CD1c-positive myeloid dendritic cell (primary cell): ENCODE data around the gene PATE4.
"Not testable (repeated sequence)": the region's sequence is repeated elsewhere in the genome, so short reads cannot be mapped to it uniquely, and the experiment has no call there.

Experiments used
- DNase-seq: peaks from one replicate; pipeline ENCODE4 v3.0.0-alpha.2; 2016; ENCODE audit errors: extremely low spot score

Gene PATE4, protein sequence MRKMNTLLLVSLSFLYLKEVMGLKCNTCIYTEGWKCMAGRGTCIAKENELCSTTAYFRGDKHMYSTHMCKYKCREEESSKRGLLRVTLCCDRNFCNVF

GRCh38 chr11:125833016-125833415, at the start of gene PATE4:
PATE4 (plus strand) TSS chr11:125833316; CDS start chr11:125833360, 44 bp downstream.
- no peak for DNase-seq

DNA sequence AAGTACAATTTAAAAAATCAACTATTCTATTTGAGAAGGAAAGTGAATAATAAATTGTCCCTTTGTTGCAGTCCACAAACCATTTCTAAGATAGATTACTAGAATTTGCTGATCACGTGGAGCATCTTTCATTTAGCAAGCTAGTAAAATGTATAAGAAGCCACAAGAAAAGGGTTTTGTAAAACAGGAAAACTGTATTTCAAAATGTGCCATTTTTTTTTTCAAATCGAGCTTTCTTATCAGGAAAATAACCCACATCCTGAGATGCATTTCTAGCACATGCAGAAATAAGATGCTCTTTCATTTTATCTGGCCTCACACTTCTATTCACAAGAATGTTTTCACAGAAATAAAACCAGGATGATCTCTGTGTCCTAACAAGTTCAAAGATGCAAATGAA, 48.4 kb upstream of the PATE4 start:
- DNase-seq: no peak

- DNase-seq: no peak
Measured at GRCh38 chr11:125787827-125788226, 45.3 kb upstream of the PATE4 start, which contains the start of gene PATE3. PATE3 (plus strand) TSS chr11:125788127; CDS start chr11:125788152, 25 bp downstream.

DNA sequence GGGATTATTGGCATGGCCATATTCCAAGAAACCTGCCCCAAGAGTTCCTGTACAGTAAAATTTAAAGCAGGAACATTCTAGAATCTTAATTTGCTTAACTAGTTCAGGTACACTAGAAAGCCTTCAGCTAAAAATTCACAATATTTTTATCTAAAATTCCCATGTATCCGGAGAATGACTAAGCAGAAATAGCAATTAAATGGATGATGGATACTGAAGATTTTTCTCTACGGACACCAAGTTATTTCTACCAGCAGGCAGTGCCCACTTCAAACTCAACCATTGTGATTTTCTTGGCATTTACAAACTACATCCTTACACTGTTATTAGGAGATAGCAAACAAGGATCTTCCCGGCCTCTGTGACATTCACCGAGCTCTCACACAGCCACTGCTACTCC, 42.3 kb upstream of the PATE4 start:
- no peak for DNase-seq

GRCh38 chr11:125797641-125798040, 35.5 kb upstream of the PATE4 start:
- no peak for DNase-seq

GRCh38 chr11:125799808-125800207, 33.3 kb upstream of the PATE4 start:
- DNase-seq: no peak

GRCh38 chr11:125802387-125802786, 30.7 kb upstream of the PATE4 start:
- no peak for DNase-seq

DNA sequence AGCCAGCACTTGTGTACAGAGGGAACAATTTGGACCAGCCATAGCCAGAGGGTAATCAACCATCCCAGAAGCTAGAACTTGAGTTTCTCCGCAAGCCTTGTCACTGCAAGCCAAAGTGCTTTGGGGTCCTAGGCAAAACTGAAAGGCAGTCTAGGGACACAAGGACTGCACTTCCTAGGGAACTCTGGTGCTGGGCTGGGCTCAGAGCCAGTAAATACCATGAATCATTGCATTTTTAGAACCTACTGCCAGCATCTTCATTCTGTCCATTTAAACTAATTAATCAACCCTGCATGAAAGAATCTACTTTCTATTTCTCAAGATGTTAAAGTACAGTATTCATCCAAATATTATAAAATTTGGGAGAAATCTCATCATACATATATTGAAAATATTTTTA, 25.2 kb upstream of the PATE4 start:
- DNase-seq: no peak

DNA sequence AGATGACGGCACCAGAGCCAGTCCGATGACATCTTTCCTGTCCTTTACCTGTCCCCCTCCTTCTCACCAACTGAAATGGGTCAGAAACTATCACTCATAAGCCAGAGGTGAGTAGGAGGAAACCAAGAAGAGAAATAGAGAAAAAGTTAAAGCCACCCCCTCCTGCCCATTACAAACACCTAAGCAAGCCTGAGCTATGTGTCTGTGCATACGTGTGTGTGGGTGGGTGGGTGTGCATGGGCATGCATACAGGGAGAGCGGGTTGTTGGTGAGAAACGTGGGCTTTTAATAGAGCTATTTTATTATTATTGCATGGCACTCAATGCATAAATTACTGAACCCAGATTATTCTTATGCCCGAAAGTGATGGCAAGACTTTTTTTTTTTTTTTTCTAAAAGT, 2.6 kb downstream of the PATE4 start:
- no peak for DNase-seq

DNA sequence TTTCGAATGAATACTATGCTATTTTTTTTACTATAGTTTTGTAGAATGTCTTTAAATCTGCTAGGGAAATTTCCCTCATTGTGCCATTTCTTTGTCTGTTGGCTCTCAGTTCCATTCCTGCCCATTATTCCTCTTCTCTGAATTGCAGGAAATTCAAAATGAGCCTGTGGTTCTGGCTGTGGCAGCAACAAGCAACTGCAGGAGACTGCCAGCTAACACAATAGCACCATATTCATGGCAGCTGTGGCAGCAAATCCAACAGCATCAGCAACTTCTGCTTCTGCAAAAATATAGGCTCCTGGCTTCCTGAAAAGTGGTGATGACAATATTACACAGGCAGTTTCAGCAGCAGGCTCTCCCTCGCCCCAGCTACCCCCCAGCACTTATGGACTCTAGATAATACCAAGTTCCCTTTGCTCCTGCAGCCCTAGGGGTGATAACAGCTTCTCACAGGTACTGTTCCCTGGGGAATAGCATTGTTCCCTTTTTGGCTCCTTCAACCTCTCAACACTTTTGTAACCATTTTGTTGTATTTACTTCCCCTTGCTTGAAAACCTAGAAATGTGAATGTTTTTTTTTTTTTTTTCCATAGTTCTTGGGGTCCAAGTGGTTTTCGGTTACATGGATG, 9.3 kb downstream of the PATE4 start:
- DNase-seq: no peak

DNA sequence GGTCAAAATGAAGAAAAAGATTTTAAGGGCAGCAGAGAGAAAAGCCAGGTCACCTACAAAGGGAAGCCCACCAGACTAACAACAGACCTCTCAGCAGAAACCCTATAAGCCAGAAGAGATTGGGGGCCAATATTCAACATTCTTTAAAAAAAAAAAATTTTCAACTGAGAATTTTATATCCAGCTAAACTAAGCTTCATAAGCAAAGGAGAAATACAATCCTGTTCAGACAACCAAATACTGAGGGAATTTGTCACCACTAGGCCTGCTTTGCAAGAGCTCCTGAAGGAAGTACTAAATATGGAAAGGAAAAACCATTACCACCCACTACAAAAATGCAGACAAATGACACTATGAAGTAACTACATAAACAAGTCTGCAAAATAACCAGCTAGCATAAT, 13.1 kb downstream of the PATE4 start:
- no peak for DNase-seq

GRCh38 chr11:125857670-125858069, 24.6 kb downstream of the PATE4 start:
- not testable (repeated sequence) for DNase-seq

DNA sequence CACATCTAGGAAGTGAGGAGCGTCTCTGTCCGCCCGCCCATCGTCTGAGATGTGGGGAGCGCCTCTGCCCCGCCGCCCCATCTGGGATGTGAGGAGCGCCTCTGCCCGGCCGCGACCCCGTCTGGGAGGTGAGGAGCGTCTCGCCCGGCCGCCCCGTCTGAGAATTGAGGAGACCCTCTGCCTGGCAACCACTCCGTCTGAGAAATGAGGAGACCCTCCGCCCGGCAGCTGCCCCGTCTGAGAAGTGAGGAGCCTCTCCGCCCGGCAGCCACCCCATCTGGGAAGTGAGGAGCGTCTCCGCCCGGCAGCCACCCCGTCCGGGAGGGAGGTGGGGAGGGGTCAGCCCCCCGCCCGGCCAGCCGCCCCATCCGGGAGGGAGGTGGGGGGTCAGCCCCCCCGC, 29.7 kb downstream of the PATE4 start:
- not testable (repeated sequence) for DNase-seq

DNA sequence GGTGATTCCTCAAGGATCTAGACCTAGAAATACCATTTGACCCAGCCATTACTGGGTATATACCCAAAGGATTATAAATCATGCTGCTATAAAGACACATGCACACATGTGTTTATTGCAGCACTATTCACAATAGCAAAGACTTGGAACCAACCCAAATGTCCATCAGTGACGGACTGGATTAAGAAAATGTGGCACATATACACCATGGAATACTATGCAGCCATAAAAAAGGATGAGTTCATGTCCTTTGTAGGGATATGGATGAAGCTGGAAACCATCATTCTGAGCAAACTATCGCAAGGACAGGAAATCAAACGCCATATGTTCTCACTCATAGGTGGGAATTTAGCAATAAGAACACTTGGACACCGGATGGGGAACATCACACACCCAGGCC, 32.2 kb downstream of the PATE4 start:
- not testable (repeated sequence) for DNase-seq

- DNase-seq: no peak
Measured at GRCh38 chr11:125869521-125869920, 36.4 kb downstream of the PATE4 start.

DNA sequence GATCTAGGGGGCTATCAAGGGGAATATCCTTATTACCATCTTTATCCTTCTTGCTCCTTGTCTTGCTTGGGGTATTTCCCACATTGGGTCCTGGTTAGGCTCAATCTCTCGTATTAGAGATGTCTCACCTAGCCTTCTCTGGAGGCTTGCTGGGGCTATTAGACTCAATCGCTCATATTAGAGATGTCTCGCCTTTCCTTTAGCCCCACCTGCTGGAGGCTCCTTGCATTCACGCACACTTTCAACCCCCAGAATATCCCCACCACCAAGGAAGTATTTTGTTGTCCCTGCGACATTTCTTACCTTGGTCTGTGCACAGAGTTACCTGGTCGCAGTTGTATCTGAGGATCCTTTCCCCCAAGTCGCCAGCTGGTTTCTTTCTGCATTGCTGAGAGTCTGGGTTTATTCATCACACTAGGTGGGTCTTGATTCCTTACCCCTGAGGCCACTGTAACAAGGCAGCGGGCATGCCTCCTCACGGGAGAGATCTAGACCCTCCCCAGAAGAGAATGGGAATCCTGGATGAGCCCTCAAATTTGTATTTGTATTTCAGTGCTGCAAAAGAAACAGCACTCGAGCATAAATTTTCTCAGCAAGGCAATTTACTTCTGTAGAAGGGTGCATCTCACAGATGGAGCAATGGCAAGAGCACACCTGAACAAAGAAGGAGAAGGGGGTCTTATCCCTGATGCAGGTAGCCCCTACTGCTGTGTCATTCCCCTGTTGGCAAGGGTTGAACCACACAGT, 38.4 kb downstream of the PATE4 start:
- no peak for DNase-seq

GRCh38 chr11:125872138-125872491, 39.0 kb downstream of the PATE4 start:
- peak; percentile 8 for DNase-seq

- DNase-seq: no peak
Measured at GRCh38 chr11:125873881-125874555, 40.9 kb downstream of the PATE4 start.

GRCh38 chr11:125874556-125875124, 41.5 kb downstream of the PATE4 start:
- peak; percentile 61 for DNase-seq

DNA sequence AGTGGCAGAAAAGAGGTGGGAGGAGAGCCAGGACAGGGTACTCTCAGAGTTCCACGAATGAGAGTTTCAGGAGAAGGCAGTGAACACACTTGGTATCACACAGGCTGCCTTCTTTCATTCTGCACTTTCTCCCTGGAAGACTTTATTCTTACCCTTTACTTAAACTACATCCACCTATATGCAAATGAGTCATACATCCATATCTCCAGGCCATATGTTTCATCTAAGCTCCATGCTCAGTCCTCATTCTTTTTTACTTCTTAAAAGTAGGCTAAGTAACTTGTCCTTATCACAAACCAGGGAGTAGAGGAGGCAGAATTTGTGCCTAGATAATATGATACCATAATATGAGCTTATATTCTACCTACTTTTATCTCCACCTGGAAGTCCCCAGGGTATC, 48.2 kb downstream of the PATE4 start:
- DNase-seq: no peak

DNA sequence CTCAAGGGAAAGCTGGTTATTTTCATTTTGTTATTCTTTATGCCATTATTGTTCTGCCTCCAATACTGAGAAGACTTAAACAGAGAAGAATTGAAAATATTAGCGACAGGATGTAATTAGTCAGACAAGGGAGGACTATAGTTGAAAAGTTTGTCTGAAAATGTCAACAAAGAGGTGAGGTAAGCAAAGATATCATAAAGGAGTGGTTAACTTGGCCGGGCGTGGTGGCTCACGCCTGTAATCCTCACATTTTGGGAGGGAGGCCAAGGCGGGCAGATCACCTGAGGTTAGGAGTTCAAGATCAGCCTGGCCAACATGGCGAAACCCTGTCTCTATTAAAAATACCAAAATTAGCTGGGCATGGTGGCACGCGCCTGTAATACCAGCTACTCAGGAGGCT, 50.3 kb downstream of the PATE4 start:
- DNase-seq: no peak

DNA sequence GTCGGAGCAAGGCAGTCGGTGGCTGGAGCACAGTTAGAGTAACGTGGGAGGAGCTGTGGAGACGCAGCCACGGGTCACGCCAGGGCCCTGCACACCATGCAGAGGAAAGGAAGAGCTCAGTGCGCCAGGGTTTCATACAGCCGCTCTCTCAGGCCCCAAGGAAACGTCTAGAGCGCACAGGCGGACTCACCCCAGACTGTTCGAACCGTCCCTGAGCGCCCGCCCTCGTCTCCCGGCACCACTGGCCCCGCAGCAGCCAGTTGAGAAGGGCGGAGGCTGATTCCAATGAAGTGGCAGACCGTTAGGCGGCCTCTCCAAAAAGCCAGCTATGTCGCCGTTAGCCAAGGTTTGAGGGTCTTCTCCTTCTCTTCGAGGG, 53.9 kb downstream of the PATE4 start:
- peak; percentile 46 for DNase-seq
